ENCODE measurements around the gene TCHH. TPM values are rescaled to one million over a fixed set of nuclear protein-coding genes. Genes with fewer than 3 reads are reported as not detected.
"Not testable (repeated sequence)": the region's sequence is repeated elsewhere in the genome, so short reads cannot be mapped to it uniquely, and the experiment has no call there.

TCHH gene
- total and polyA plus RNA-seq, 2 experiments from 2014 or later, result not detected

- H3K27me3 ChIP-seq, result no peaks in the 10 kb centered on the region
Measured at GRCh38 chr1:152086760-152087159, 28.5 kb downstream of the TCHH start.

GRCh38 chr1:152084853-152085252, 30.4 kb downstream of the TCHH start:
- H3K36me3 ChIP-seq, result no peaks in the 10 kb centered on the region
- no peak for TF ChIP-seq CTCF (IDR thresholded peaks at IDR 0.05; ENCODE audit: low read depth, low read length)
- no peak for DNase-seq (ENCODE audit: low read depth in 1 of 2, low spot score in 1 of 2)
- no peak overlapping the region for H3K27ac ChIP-seq
- H3K4me1 ChIP-seq (ENCODE audit: low read depth), result no peaks in the 10 kb centered on the region
- no peaks in the 10 kb centered on the region for H3K27me3 ChIP-seq
- no peaks in the 10 kb centered on the region for H3K9me3 ChIP-seq (ENCODE audit: low read depth)
- H3K4me3 ChIP-seq, result no peak overlapping the region

More at GRCh38 chr1:152086760-152087159, 28.5 kb downstream of the TCHH start:
- H3K9me3 ChIP-seq (ENCODE audit: low read depth), result no peaks in the 10 kb centered on the region
- H3K4me1 ChIP-seq (ENCODE audit: low read depth), result no peaks in the 10 kb centered on the region
- TF ChIP-seq CTCF (IDR thresholded peaks at IDR 0.05; ENCODE audit: low read depth, low read length), result no peak
- H3K4me3 ChIP-seq, result no peak overlapping the region
- H3K36me3 ChIP-seq, result no peaks in the 10 kb centered on the region
- H3K27ac ChIP-seq, result no peak overlapping the region
- DNase-seq (ENCODE audit: low read depth in 1 of 2, low spot score in 1 of 2), result no peak

- not testable (repeated sequence) for H3K27me3 ChIP-seq; H3K36me3 ChIP-seq; H3K27ac ChIP-seq; DNase-seq (ENCODE audit: low read depth in 1 of 2, low spot score in 1 of 2); H3K4me1 ChIP-seq (ENCODE audit: low read depth); H3K4me3 ChIP-seq; H3K9me3 ChIP-seq (ENCODE audit: low read depth)
Measured at GRCh38 chr1:152081026-152081425, 34.2 kb downstream of the TCHH start.

- H3K36me3 ChIP-seq; H3K9me3 ChIP-seq (ENCODE audit: low read depth); H3K27me3 ChIP-seq; H3K4me1 ChIP-seq (ENCODE audit: low read depth); DNase-seq (ENCODE audit: low read depth in 1 of 2, low spot score in 1 of 2); H3K4me3 ChIP-seq; H3K27ac ChIP-seq: not testable (repeated sequence)
Measured at GRCh38 chr1:152080494-152080893, 34.8 kb downstream of the TCHH start.

GRCh38 chr1:152078831-152079441, 36.3 kb downstream of the TCHH start:
- no peak overlapping the region for H3K4me3 ChIP-seq
- H3K27me3 ChIP-seq, result no peaks in the 10 kb centered on the region
- DNase-seq (ENCODE audit: low read depth in 1 of 2, low spot score in 1 of 2), result no peak
- H3K9me3 ChIP-seq (ENCODE audit: low read depth), result no peaks in the 10 kb centered on the region
- H3K4me1 ChIP-seq (ENCODE audit: low read depth), result no peaks in the 10 kb centered on the region
- no peak for TF ChIP-seq CTCF (IDR thresholded peaks at IDR 0.05; ENCODE audit: low read depth, low read length)
- no peaks in the 10 kb centered on the region for H3K36me3 ChIP-seq
- no peak overlapping the region for H3K27ac ChIP-seq

GRCh38 chr1:152072311-152072710, 42.9 kb downstream of the TCHH start:
- H3K9me3 ChIP-seq (ENCODE audit: low read depth), result no peaks in the 10 kb centered on the region
- DNase-seq (ENCODE audit: low read depth in 1 of 2, low spot score in 1 of 2), result no peak
- H3K36me3 ChIP-seq, result no peaks in the 10 kb centered on the region
- no peaks in the 10 kb centered on the region for H3K4me1 ChIP-seq (ENCODE audit: low read depth)
- H3K27me3 ChIP-seq, result no peaks in the 10 kb centered on the region
- TF ChIP-seq CTCF (IDR thresholded peaks at IDR 0.05; ENCODE audit: low read depth, low read length), result no peak
- no peak overlapping the region for H3K27ac ChIP-seq
- H3K4me3 ChIP-seq, result no peak overlapping the region

GRCh38 chr1:152071123-152071522, 44.1 kb downstream of the TCHH start:
- no peak for DNase-seq (ENCODE audit: low read depth in 1 of 2, low spot score in 1 of 2)

More at GRCh38 chr1:152071123-152071522, 44.1 kb downstream of the TCHH start:
- H3K9me3 ChIP-seq (ENCODE audit: low read depth), result no peaks in the 10 kb centered on the region
- H3K4me3 ChIP-seq, result no peak overlapping the region
- H3K36me3 ChIP-seq, result no peaks in the 10 kb centered on the region
- H3K27ac ChIP-seq, result no peak overlapping the region
- H3K4me1 ChIP-seq (ENCODE audit: low read depth), result no peaks in the 10 kb centered on the region
- no peaks in the 10 kb centered on the region for H3K27me3 ChIP-seq
- no peak for TF ChIP-seq CTCF (IDR thresholded peaks at IDR 0.05; ENCODE audit: low read depth, low read length)
